MM.1S (cell line): ENCODE results near the gene MEX3D.

Experiments used
- CTCF ChIP-seq: fragments of 300-600 bp; sonication (generic); IDR thresholded peaks from 2 replicates; pipeline ENCODE4 v1.5.1; 2016; ENCODE audit warnings: antibody characterized with exemption, low read length, mixed read lengths
- EZH2 ChIP-seq: fragments of 300-600 bp; sonication (generic); optimal IDR thresholded peaks from 2 replicates; pipeline ENCODE3; 2017; ENCODE audit warnings: low read depth, mild to moderate bottlenecking, antibody characterized with exemption, low read length, mixed read lengths
- EZH2phosphoT487 ChIP-seq: fragments of 300-600 bp; sonication (generic); IDR thresholded peaks from 2 replicates; pipeline ENCODE4 v1.6.1; 2018; ENCODE audit warnings: antibody characterized with exemption, low read length

- TF ChIP-seq CTCF (no peak), EZH2phosphoT487 (no peak), EZH2 (no peak)
These were observed 40.4 kb upstream of the MEX3D start for GRCh38 chr19:1608359-1609102.
